HepG2 (cell line): ENCODE results near the gene NUPR2. TPM values are rescaled to one million over a fixed set of nuclear protein-coding genes. Genes with fewer than 3 reads are reported as not detected.
A peak's percentile ranks its signal among the peaks of the same experiment; 100 is the strongest.

Experiments
- ATAC-seq: fragments of 200-7000 bp; cut with Tn5 transposase; 3 replicates; pipeline ENCODE4 v1.9.1; 2020; ENCODE audit warnings: mild to moderate bottlenecking, moderate library complexity
- BruUV-seq: library from RNA; stranded (reverse); fragments of 400-500 nt; replicated peaks from 2 replicates; lab custom pipeline; 2021; lab: Mats Ljungman, UMichigan
- CTCF ChIA-PET: fragments of 300-600 bp; formaldehyde crosslinking; extraction: SDS; loops from one replicate; lab custom pipeline; 2021; ENCODE audit warnings: low total read pairs, inconsistent platforms, low intra/inter-chr PET ratio; lab: Yijun Ruan, JAX
- POLR2A ChIA-PET: fragments of 350-600 bp; sonication (Branson Sonifier 250); formaldehyde crosslinking; loops from one replicate; lab custom pipeline; 2020; ENCODE audit warnings: antibody characterized with exemption, inconsistent platforms; lab: Yijun Ruan, JAX
- DNase-seq: peaks from one replicate; pipeline ENCODE4 v3.0.0-alpha.2; 2015; ENCODE audit warnings: low spot score
- FAIRE-seq: peaks from 3 replicates; lab custom pipeline; 2011; peaks lifted over from hg19 to GRCh38; lab: Jason Lieb, UNC
- H2AFZ ChIP-seq: one replicate; pipeline ENCODE4 v1.6.1; 2011; ENCODE audit warnings: low read length, inconsistent platforms
- H3K27ac ChIP-seq: fragments of 300-600 bp; 3 replicates; pipeline ENCODE4 v1.8.0; 2011; ENCODE audit warnings: mixed run types, mild to moderate bottlenecking, mixed read lengths, low read length, inconsistent platforms; ENCODE audit not compliant: insufficient read depth; ENCODE audit errors: extremely low read length
- H3K27me3 ChIP-seq, 2 experiments: fragments of 200-600 bp in 1 of 2; 2 replicates in 1 of 2; 3 replicates in 1 of 2; pipeline versions ENCODE4 v1.6.0 to v1.8.0; 2011; ENCODE audit warnings: low read length in 2 of 2, mild to moderate bottlenecking in 2 of 2, moderate library complexity in 2 of 2, inconsistent platforms in 1 of 2; ENCODE audit not compliant: insufficient read depth in 2 of 2, control insufficient read depth in 1 of 2
- H3K36me3 ChIP-seq, 2 experiments: fragments of 200-600 bp in 1 of 2; replicated peaks in 1 of 2; 2 replicates in 1 of 2; 3 replicates in 1 of 2; pipeline versions ENCODE4 v1.5.1 to v1.8.0; 2011; ENCODE audit warnings: low read length in 2 of 2, inconsistent platforms in 1 of 2; ENCODE audit not compliant: insufficient read depth in 2 of 2, control insufficient read depth in 1 of 2
- H3K4me1 ChIP-seq: 2 replicates; pipeline ENCODE4 v1.5.1; 2012; ENCODE audit warnings: low read length, inconsistent platforms; ENCODE audit not compliant: insufficient read depth
- H3K4me2 ChIP-seq: 2 replicates; pipeline ENCODE4 v1.6.0; 2011; ENCODE audit warnings: low read depth, low read length, inconsistent platforms
- H3K4me3 ChIP-seq, 3 experiments: fragments of 200-600 bp in 1 of 3; sonication (generic), shearing (Covaris generic) in 1 of 3; replicated peaks in 1 of 3; 2 replicates each; pipeline ENCODE4 v1.5.1; 2011 to 2016; ENCODE audit warnings: low read length in 3 of 3, inconsistent platforms in 2 of 3, low read depth in 2 of 3, mild to moderate bottlenecking in 2 of 3, control low read depth in 1 of 3, mixed read lengths in 1 of 3; ENCODE audit not compliant: insufficient read depth in 1 of 3
- H3K79me2 ChIP-seq: one replicate; pipeline ENCODE4 v1.6.1; 2011; ENCODE audit warnings: low read length, inconsistent platforms; ENCODE audit not compliant: insufficient read depth
- H3K9ac ChIP-seq: 2 replicates; pipeline ENCODE4 v1.6.0; 2011; ENCODE audit warnings: mild to moderate bottlenecking, low read depth, low read length, inconsistent platforms; ENCODE audit not compliant: insufficient read depth
- H3K9me3 ChIP-seq: 2 replicates; pipeline ENCODE4 v1.5.1; 2012; ENCODE audit warnings: mild to moderate bottlenecking, low read length
- H4K20me1 ChIP-seq: 2 replicates; pipeline ENCODE4 v1.6.0; 2011; ENCODE audit warnings: inconsistent platforms, mild to moderate bottlenecking, low read length, moderate library complexity; ENCODE audit not compliant: insufficient read depth
- ETV5 ChIP-seq: IDR thresholded peaks from 2 replicates; pipeline ENCODE4 v1.6.1; 2018; ENCODE audit warnings: missing biosample characterization, missing genetic modification reagents, inconsistent platforms, borderline replicate concordance
- KDM2A ChIP-seq: sonication (generic); formaldehyde crosslinking; IDR thresholded peaks from 2 replicates; pipeline ENCODE4 v1.4.0; 2020; ENCODE audit warnings: low read depth, missing genetic modification reagents, borderline replicate concordance
- STAG1 ChIP-seq: sonication (generic); formaldehyde crosslinking; IDR thresholded peaks from 2 replicates; pipeline ENCODE4 v1.4.0; 2020; ENCODE audit warnings: missing genetic modification reagents
- THAP11 ChIP-seq: IDR thresholded peaks from 2 replicates; pipeline ENCODE4 v1.6.1; 2016; ENCODE audit warnings: missing biosample characterization, missing genetic modification reagents
- XRCC5 ChIP-seq: fragments of 200-400 bp; formaldehyde crosslinking; optimal IDR thresholded peaks from 2 replicates; pipeline ENCODE3; 2017; ENCODE audit warnings: mild to moderate bottlenecking, low read length
- ZFY ChIP-seq: sonication (generic); formaldehyde crosslinking; IDR thresholded peaks from 2 replicates; pipeline ENCODE4 v1.4.0; 2020; ENCODE audit warnings: missing genetic modification reagents
- ZIK1 ChIP-seq: sonication (generic); formaldehyde crosslinking; IDR thresholded peaks from 2 replicates; pipeline ENCODE4 v1.5.0; 2020; ENCODE audit warnings: mild to moderate bottlenecking, low read depth, missing genetic modification reagents, borderline replicate concordance
- ZSCAN22 ChIP-seq: sonication (generic); formaldehyde crosslinking; IDR thresholded peaks from 2 replicates; pipeline ENCODE4 v1.4.0; 2020; ENCODE audit warnings: mild to moderate bottlenecking, missing genetic modification reagents
- WGBS: methylation state at CpG from one replicate; pipeline ENCODE4 v1.1.6; 2017; ENCODE audit warnings: low lambda C conversion rate; 5-methylcytosine and 5-hydroxymethylcytosine counted together
- in situ Hi-C: cut with HindIII; loops from 2 replicates; pipeline ENCODE4 v1.10.0; 2017; ENCODE audit warnings: low pct_unique_long_range_greater_than_20kb; ENCODE audit not compliant: extremely low pct_ligation_motif_present
- intact Hi-C: fragments of 100-400 bp; cut with micrococcal nuclease; formaldehyde crosslinking; loops from one replicate; pipeline ENCODE4 v1.10.0; 2022; ENCODE audit not compliant: unreplicated experiment
- polyA plus RNA-seq, 8 experiments: library from polyadenylated mRNA; depleted of rRNA in 3 of 8; stranded (reverse) in 7 of 8; unstranded in 1 of 8; fragments of >200 nt; fragmentation: Illumina TruSeq in 4 of 8; extraction: Trizol in 4 of 8; gene quantifications; 2 replicates each; pipeline versions ENCODE4 v1.2.1 to v1.2.3, GENCODE V29; 2011 to 2016; ENCODE audit warnings: low read depth in 4 of 8, missing spikeins in 1 of 8, mixed read lengths in 1 of 8; ENCODE audit not compliant: insufficient read depth in 1 of 8
- total RNA-seq, 5 experiments: library from RNA; depleted of rRNA; stranded (reverse); fragments of >200 nt; fragmentation: Illumina TruSeq; extraction: Trizol; gene quantifications; 2 replicates each; pipeline ENCODE4 v1.2.3, GENCODE V29; 2016; ENCODE audit warnings: low read depth in 1 of 5
- TF ChIP-seq, protein P1 (sequence below): IDR thresholded peaks from 2 replicates; pipeline ENCODE4 v1.6.1; 2016; ENCODE audit warnings: missing compliant biosample characterization, missing genetic modification reagents, borderline replicate concordance
- TF ChIP-seq, protein P2 (sequence below): sonication (generic); formaldehyde crosslinking; IDR thresholded peaks from 2 replicates; pipeline ENCODE4 v1.5.1; 2020; ENCODE audit warnings: mild to moderate bottlenecking, missing genetic modification reagents, moderate library complexity
- TF ChIP-seq, protein P3 (sequence below): sonication (generic); formaldehyde crosslinking; IDR thresholded peaks from 2 replicates; pipeline ENCODE4 v1.5.0; 2020; ENCODE audit warnings: mild to moderate bottlenecking, missing genetic modification reagents, moderate library complexity
- TF ChIP-seq, protein P4 (sequence below): sonication (generic); formaldehyde crosslinking; IDR thresholded peaks from 2 replicates; pipeline ENCODE4 v1.5.1; 2020; ENCODE audit warnings: mild to moderate bottlenecking, moderate library complexity, missing genetic modification reagents

Gene NUPR2
- total and polyA plus RNA-seq, 2 of the 13 experiments (the other 11 are each of a cell fraction or from before 2014, with no cell fraction given): not detected

DNA sequence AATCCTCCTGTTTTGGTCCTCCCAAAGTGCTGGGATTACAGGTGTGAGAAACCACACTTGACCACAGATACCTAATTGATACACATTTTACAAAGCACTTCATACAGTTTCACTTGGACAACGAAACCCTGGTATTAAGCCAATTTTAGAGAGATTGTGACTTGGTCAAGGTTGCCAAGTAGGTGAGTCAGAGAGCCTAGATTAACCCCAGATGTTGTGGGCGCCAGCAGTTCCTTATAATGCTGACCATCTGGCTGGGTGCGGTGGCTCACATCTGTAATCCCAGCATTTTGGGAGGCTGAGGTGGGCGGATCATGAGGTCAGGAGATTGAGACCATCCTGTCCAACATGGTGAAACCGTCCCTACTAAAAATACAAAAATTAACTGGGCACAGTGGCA, 18.5 kb downstream of the NUPR2 start (continued):
- no peak for TF ChIP-seq THAP11 (CRISPR knock-in tag)
- TF ChIP-seq, protein P1, sequence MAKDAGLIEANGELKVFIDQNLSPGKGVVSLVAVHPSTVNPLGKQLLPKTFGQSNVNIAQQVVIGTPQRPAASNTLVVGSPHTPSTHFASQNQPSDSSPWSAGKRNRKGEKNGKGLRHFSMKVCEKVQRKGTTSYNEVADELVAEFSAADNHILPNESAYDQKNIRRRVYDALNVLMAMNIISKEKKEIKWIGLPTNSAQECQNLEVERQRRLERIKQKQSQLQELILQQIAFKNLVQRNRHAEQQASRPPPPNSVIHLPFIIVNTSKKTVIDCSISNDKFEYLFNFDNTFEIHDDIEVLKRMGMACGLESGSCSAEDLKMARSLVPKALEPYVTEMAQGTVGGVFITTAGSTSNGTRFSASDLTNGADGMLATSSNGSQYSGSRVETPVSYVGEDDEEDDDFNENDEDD (CRISPR knock-in tag): no peak

DNA sequence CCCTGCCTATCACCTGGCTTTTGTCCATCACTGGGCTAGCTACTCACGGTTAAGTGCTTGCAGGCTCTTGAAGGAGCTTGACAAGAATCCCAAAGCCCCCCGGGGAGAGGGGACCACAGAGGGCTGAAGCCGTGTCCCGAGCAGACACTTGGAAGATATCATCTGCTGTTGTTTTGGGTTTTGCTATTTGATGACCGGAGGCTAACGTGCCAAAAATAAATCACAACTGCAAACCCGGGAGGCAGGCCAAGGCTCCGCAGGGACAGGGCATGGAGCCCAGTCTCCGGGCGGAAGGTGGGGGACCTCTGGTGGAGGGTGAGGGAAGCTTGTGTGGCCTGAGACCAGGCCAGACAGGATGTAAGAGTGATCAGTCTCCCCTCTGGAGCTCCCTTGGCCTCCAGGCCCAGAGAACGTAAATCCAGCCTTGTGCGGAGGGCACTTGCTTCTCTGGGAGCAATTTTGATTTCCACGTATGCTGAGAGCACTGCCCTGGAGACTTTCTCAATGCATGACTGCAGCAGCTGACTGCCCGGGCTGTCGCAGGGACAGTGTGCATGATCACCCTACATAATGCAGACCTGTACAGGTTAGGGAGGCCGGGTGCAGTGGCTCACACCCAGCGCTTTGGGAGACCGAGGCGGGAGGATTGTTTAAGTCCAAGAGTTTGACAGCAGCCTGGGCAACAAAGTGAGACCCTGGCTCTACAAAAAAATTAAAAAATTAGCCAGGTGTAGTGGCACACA, 23.3 kb downstream of the NUPR2 start, which contains the start of gene PHKG1:
Gene PHKG1 (minus strand): TSS at position 164 of the 743 bp plus-strand sequence. CDS start 4,011 bp downstream, outside the sequence.
- intact Hi-C loops: loop anchor here (1.0 kb wide), 1 partner anchor 452 kb away; no protein-coding TSS in a partner anchor
- ChIA-PET CTCF (interaction anchor here (1.5 kb wide), 1 partner anchor 452 kb away, joined by 6 read pairs; no protein-coding TSS in a partner anchor), POLR2A (interaction anchor here (0.6 to 1.3 kb wide), 4 partner anchors 12 to 86 kb away, joined by 3 to 4 read pairs (median 4); partner anchors contain the start of genes CHCHD2 and SUMF2)
- Histone ChIP-seq H2AFZ (no peak within 1 kb of the TSS), H3K4me2 (peak within 1 kb of the TSS; percentile 39), H3K9me3 (no peaks in the 10 kb centered on the region), H3K36me3 (no peaks in the 10 kb centered on the region), H3K79me2 (no peaks in the 10 kb centered on the region), H3K27me3 (no peaks in the 10 kb centered on the region), H3K27ac (no peak within 1 kb of the TSS), H3K4me1 (peaks cover 15% of the 10 kb centered on the region), H4K20me1 (no peaks in the 10 kb centered on the region), H3K4me3 (no peak within 1 kb of the TSS; a peak in 1 of 6 replicates), H3K9ac (no peak within 1 kb of the TSS)
- DNase-seq: peak; percentile 33
- no TSS peak for BruUV-seq
- in situ Hi-C loops: loop anchor here (25.0 kb wide), 1 partner anchor 331 kb away; no protein-coding TSS in a partner anchor
- WGBS: 32% methylated on average over 15 of the region's 19 CpGs
- peak; percentile 96 for ATAC-seq
- FAIRE-seq: peak; percentile 40
- TF ChIP-seq XRCC5: peak; percentile 38
- 0 out of 2 replicates have a peak, but pooled peaks have one; percentile 20 for TF ChIP-seq ZFY
- TF ChIP-seq ZIK1 (CRISPR knock-in tag): no peak
- no peak for TF ChIP-seq ZSCAN22 (CRISPR knock-in tag)
- peak; percentile 41; the same call in 1 of the 2 replicates for TF ChIP-seq ETV5 (CRISPR knock-in tag)
- TF ChIP-seq, protein P2, sequence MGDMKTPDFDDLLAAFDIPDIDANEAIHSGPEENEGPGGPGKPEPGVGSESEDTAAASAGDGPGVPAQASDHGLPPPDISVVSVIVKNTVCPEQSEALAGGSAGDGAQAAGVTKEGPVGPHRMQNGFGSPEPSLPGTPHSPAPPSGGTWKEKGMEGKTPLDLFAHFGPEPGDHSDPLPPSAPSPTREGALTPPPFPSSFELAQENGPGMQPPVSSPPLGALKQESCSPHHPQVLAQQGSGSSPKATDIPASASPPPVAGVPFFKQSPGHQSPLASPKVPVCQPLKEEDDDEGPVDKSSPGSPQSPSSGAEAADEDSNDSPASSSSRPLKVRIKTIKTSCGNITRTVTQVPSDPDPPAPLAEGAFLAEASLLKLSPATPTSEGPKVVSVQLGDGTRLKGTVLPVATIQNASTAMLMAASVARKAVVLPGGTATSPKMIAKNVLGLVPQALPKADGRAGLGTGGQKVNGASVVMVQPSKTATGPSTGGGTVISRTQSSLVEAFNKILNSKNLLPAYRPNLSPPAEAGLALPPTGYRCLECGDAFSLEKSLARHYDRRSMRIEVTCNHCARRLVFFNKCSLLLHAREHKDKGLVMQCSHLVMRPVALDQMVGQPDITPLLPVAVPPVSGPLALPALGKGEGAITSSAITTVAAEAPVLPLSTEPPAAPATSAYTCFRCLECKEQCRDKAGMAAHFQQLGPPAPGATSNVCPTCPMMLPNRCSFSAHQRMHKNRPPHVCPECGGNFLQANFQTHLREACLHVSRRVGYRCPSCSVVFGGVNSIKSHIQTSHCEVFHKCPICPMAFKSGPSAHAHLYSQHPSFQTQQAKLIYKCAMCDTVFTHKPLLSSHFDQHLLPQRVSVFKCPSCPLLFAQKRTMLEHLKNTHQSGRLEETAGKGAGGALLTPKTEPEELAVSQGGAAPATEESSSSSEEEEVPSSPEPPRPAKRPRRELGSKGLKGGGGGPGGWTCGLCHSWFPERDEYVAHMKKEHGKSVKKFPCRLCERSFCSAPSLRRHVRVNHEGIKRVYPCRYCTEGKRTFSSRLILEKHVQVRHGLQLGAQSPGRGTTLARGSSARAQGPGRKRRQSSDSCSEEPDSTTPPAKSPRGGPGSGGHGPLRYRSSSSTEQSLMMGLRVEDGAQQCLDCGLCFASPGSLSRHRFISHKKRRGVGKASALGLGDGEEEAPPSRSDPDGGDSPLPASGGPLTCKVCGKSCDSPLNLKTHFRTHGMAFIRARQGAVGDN (CRISPR knock-in tag): peak; percentile 35; the same call in 1 of the 2 replicates
- TF ChIP-seq STAG1: peak; percentile 82
- TF ChIP-seq KDM2A (CRISPR knock-in tag): peak; percentile 27; the same call in 1 of the 2 replicates
- TF ChIP-seq, protein P3, sequence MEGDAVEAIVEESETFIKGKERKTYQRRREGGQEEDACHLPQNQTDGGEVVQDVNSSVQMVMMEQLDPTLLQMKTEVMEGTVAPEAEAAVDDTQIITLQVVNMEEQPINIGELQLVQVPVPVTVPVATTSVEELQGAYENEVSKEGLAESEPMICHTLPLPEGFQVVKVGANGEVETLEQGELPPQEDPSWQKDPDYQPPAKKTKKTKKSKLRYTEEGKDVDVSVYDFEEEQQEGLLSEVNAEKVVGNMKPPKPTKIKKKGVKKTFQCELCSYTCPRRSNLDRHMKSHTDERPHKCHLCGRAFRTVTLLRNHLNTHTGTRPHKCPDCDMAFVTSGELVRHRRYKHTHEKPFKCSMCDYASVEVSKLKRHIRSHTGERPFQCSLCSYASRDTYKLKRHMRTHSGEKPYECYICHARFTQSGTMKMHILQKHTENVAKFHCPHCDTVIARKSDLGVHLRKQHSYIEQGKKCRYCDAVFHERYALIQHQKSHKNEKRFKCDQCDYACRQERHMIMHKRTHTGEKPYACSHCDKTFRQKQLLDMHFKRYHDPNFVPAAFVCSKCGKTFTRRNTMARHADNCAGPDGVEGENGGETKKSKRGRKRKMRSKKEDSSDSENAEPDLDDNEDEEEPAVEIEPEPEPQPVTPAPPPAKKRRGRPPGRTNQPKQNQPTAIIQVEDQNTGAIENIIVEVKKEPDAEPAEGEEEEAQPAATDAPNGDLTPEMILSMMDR (CRISPR knock-in tag): peak; percentile 77
- TF ChIP-seq, protein P4, sequence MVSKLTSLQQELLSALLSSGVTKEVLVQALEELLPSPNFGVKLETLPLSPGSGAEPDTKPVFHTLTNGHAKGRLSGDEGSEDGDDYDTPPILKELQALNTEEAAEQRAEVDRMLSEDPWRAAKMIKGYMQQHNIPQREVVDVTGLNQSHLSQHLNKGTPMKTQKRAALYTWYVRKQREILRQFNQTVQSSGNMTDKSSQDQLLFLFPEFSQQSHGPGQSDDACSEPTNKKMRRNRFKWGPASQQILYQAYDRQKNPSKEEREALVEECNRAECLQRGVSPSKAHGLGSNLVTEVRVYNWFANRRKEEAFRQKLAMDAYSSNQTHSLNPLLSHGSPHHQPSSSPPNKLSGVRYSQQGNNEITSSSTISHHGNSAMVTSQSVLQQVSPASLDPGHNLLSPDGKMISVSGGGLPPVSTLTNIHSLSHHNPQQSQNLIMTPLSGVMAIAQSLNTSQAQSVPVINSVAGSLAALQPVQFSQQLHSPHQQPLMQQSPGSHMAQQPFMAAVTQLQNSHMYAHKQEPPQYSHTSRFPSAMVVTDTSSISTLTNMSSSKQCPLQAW: 0 out of 2 replicates have a peak, but pooled peaks have one; percentile 29
